HepG2 (cell line): ENCODE data around the gene PCNT.

Experiments
- CENPX ChIP-seq: sonication (generic); formaldehyde crosslinking; IDR thresholded peaks from 2 replicates; pipeline ENCODE4 v1.9.0; 2021; ENCODE audit warnings: mild to moderate bottlenecking, missing genetic modification reagents, moderate library complexity
- EP300 ChIP-seq, 3 experiments: sonication (generic) in 1 of 3; formaldehyde crosslinking in 1 of 3; IDR thresholded peaks; 2 replicates each; pipeline versions ENCODE4 v1.5.1 to v1.6.1; 2011 to 2020; ENCODE audit warnings: low read depth in 2 of 3, low read length in 2 of 3, borderline replicate concordance in 1 of 3, improper control_type of control experiment in 1 of 3, mild to moderate bottlenecking in 1 of 3, missing genetic modification reagents in 1 of 3, moderate library complexity in 1 of 3
- FOXM1 ChIP-seq: sonication (generic); formaldehyde crosslinking; IDR thresholded peaks from 2 replicates; pipeline ENCODE4 v1.5.0; 2020; ENCODE audit warnings: missing genetic modification reagents
- IKZF1 ChIP-seq: fragments of 450-650 bp; IDR thresholded peaks from 2 replicates; pipeline ENCODE4 v1.7.1; 2016
- JUN ChIP-seq: sonication (generic); formaldehyde crosslinking; IDR thresholded peaks from 2 replicates; pipeline ENCODE4 v1.4.0; 2020; ENCODE audit warnings: mild to moderate bottlenecking, missing genetic modification reagents
- KLF16 ChIP-seq, 2 experiments: sonication (generic) in 1 of 2; formaldehyde crosslinking in 1 of 2; IDR thresholded peaks; 2 replicates each; pipeline versions ENCODE4 v1.6.1 to v1.8.0; 2016 to 2023; ENCODE audit warnings: missing genetic modification reagents in 2 of 2, missing compliant biosample characterization in 1 of 2
- KLF9 ChIP-seq: IDR thresholded peaks from 2 replicates; pipeline ENCODE4 v1.6.1; 2016; ENCODE audit warnings: low read depth
- NR2C2 ChIP-seq: sonication (generic); formaldehyde crosslinking; IDR thresholded peaks from 2 replicates; pipeline ENCODE4 v1.4.0; 2020; ENCODE audit warnings: missing genetic modification reagents, mild to moderate bottlenecking, moderate library complexity, borderline replicate concordance
- PBX2 ChIP-seq: IDR thresholded peaks from 2 replicates; pipeline ENCODE4 v1.6.1; 2016; ENCODE audit warnings: control low read depth
- POLR2A ChIP-seq, 2 experiments: IDR thresholded peaks; 2 replicates each; pipeline ENCODE4 v1.6.1; 2011; ENCODE audit warnings: low read depth in 2 of 2, low read length in 2 of 2, mild to moderate bottlenecking in 1 of 2, moderate library complexity in 1 of 2; ENCODE audit not compliant: insufficient read depth in 1 of 2
- RFX5 ChIP-seq: IDR thresholded peaks from 2 replicates; pipeline ENCODE4 v1.6.1; 2011; ENCODE audit warnings: low read depth, low read length, improper control_type of control experiment
- ZNF136 ChIP-seq: sonication (generic); formaldehyde crosslinking; IDR thresholded peaks from 2 replicates; pipeline ENCODE4 v1.8.1; 2022; ENCODE audit warnings: low read depth, mild to moderate bottlenecking, moderate library complexity, missing genetic modification reagents
- ZNF768 ChIP-seq: sonication (generic); formaldehyde crosslinking; IDR thresholded peaks from 2 replicates; pipeline ENCODE4 v1.4.0; 2020; ENCODE audit warnings: missing genetic modification reagents
- TF ChIP-seq, protein P1 (sequence below): sonication (generic); formaldehyde crosslinking; IDR thresholded peaks from 2 replicates; pipeline ENCODE4 v1.4.0; 2020; ENCODE audit warnings: mild to moderate bottlenecking, missing genetic modification reagents

DNA sequence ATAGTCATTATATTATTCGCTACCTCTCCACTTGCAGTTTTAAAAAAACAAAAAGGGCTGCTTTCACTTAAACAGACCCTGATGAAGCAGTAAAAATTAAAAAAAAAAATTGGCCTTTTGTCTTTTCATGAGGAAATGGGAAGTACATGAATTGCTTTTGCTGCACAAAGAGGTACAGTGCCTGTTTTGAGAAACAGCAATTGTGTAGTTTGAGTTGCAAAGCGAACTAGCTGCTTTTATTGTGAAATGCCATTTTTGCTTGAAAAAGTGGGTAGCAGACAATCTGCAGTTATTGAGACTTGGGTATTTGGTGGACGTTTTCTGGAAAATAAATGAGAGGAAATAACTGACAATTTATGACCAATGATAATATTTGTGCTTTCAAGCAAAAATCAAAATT is 141.7 kb downstream of the PCNT start:
- TF ChIP-seq CENPX (CRISPR knock-in tag) (no peak), ZNF136 (CRISPR knock-in tag) (no peak), FOXM1 (CRISPR knock-in tag) (no peak), NR2C2 (no peak), KLF9 (CRISPR knock-in tag) (no peak), POLR2A (IDR thresholded peaks at IDR 0.05; ENCODE audit: insufficient read depth in 1 of 2, low read depth in 2 of 2, low read length in 2 of 2) (no peak), KLF16 (CRISPR knock-in tag; IDR thresholded peaks at IDR 0.05) (no peak), RFX5 (no peak), PBX2 (no peak), JUN (CRISPR knock-in tag) (no peak), IKZF1 (no peak), EP300 (IDR thresholded peaks at IDR 0.05; ENCODE audit: low read depth in 2 of 2, low read length in 2 of 2) (no peak), EP300 (CRISPR knock-in tag; IDR thresholded peaks at IDR 0.05; ENCODE audit: borderline replicate concordance) (no peak), ZNF768 (CRISPR knock-in tag) (no peak)
- TF ChIP-seq, protein P1, sequence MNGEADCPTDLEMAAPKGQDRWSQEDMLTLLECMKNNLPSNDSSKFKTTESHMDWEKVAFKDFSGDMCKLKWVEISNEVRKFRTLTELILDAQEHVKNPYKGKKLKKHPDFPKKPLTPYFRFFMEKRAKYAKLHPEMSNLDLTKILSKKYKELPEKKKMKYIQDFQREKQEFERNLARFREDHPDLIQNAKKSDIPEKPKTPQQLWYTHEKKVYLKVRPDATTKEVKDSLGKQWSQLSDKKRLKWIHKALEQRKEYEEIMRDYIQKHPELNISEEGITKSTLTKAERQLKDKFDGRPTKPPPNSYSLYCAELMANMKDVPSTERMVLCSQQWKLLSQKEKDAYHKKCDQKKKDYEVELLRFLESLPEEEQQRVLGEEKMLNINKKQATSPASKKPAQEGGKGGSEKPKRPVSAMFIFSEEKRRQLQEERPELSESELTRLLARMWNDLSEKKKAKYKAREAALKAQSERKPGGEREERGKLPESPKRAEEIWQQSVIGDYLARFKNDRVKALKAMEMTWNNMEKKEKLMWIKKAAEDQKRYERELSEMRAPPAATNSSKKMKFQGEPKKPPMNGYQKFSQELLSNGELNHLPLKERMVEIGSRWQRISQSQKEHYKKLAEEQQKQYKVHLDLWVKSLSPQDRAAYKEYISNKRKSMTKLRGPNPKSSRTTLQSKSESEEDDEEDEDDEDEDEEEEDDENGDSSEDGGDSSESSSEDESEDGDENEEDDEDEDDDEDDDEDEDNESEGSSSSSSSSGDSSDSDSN (CRISPR knock-in tag), result no peak
